H1 (cell line): ENCODE data around the gene THADA. TPM values are rescaled to one million over a fixed set of nuclear protein-coding genes. Genes with fewer than 3 reads are reported as not detected.

ENCODE experiments used
- CBX5 ChIP-seq: fragments of 300-800, 300-1000 bp; sonication (generic); IDR thresholded peaks from 2 replicates; pipeline ENCODE4 v1.7.1; 2016; ENCODE audit warnings: antibody characterized with exemption, low read length, low read depth
- JUN ChIP-seq: IDR thresholded peaks from 2 replicates; pipeline ENCODE4 v1.6.1; 2011; ENCODE audit warnings: low read depth, mild to moderate bottlenecking, improper control_type of control experiment, low read length
- RBBP5 ChIP-seq: IDR thresholded peaks from 2 replicates; pipeline ENCODE4 v1.7.1; 2012; ENCODE audit warnings: low read depth, mild to moderate bottlenecking, inconsistent platforms, low read length, moderate library complexity, borderline replicate concordance
- RNF2 ChIP-seq: fragments of 200-900, 300-1000 bp; sonication (generic); IDR thresholded peaks from 2 replicates; pipeline ENCODE4 v1.7.1; 2016; ENCODE audit warnings: borderline replicate concordance, low read depth, mild to moderate bottlenecking, antibody characterized with exemption, low read length; ENCODE audit not compliant: poor library complexity, severe bottlenecking; ENCODE audit errors: missing control alignments
- polyA plus RNA-seq, 7 experiments: library from polyadenylated mRNA; depleted of rRNA in 3 of 7; stranded (reverse) in 5 of 7; unstranded in 2 of 7; fragments of >200 nt in 5 of 7; fragments of 200-250 nt in 2 of 7; gene quantifications; 1 replicate in 5 of 7; 2 replicates in 1 of 7; 4 replicates in 1 of 7; pipeline versions ENCODE4 v1.2.1 to v1.2.3, GENCODE V29; 2011 to 2013; ENCODE audit warnings: missing spikeins in 2 of 7, mixed read lengths in 2 of 7
- total RNA-seq: library from RNA; stranded (reverse); fragmentation: NEBNext Ultra II Directional; extraction: Animal tissue kit (Norgen Biotek cat#: 25700); gene quantifications from 2 replicates; pipeline ENCODE4 v1.2.1, GENCODE V29; 2021

The THADA gene
- total and polyA plus RNA-seq, 2 of the 8 experiments (the other 6 are each of a cell fraction or from before 2014, with no cell fraction given) = 22.4 to 26.8 TPM

DNA sequence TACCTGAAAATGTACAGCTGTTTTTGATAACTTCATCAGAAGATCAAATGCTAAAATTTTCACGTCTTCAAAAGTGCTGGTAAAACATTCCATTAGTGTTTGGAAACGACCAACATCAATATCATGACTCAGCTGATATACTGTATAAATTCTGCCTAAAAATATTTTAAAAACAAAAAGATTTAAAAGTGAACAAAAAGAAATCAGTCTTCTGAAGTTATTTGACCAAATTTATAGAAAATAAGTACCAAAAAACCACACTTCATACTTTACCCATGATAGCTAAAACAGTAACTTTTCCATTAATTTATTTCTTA is 35.6 kb downstream of the THADA start (continued):
- TF ChIP-seq JUN (no peak), RBBP5 (no peak), CBX5 (no peak), RNF2 (no peak)
- TF ChIP-seq, all 59 proteins: peak for 0
